DMS153 treated with DMSO at 0.1 percent for 48 hours (cell line): ENCODE data around the gene GAS7.

Experiments used
- DNase-seq: peaks from one replicate; lab custom pipeline; 2025; ENCODE audit not compliant: unreplicated experiment; lab: John Stamatoyannopoulos, UW

Gene GAS7

DNA sequence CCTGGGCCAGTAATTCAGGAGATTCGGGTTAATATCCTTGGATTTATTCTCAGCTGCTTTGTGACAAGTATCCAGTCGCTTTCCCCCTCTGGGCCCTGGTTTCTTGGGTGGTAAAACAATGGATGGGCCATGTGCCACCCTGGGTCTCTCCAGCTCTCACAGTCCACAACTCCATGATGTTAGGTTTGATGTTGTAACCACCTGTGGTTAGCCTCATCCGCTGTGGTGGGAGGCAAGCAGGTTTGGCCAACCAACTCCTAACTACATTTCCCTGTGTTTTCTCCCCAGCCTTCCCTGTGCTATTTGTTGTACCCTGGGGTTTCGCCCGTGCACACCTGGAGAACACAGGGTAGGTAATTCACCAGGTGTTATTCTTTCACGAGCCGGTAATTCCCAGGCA, 337.6 kb downstream of the GAS7 start:
- DNase-seq, result no peak
